ENCODE measurements around the gene GDA. TPM values are rescaled to one million over a fixed set of nuclear protein-coding genes. Genes with fewer than 3 reads are reported as not detected.

GDA gene
- total RNA-seq, 4 donors from 2014 or later = 1.2 to 89.9 (median 55.9) TPM

- no peak for TF ChIP-seq POLR2AphosphoS5 (IDR thresholded peaks at IDR 0.05)
- TF ChIP-seq EP300 (IDR thresholded peaks at IDR 0.05; ENCODE audit: low read depth) = no peak
- no peak for TF ChIP-seq POLR2A (IDR thresholded peaks at IDR 0.05)
- TF ChIP-seq CTCF (IDR thresholded peaks at IDR 0.05) = no peak
- in situ Hi-C loops (cut with MboI; ENCODE audit: low pct_ligation_motif_present in 1 of 4, low pct_unique_long_range_greater_than_20kb in 1 of 4, low sequenced_read_pairs in 3 of 4) = no loop called here
- no peak for DNase-seq
- Histone ChIP-seq H3K4me3 (no peak overlapping the region), H3K4me1 (peaks cover 0 to 10% (median 2%) of the 10 kb centered on the region in 4 donors), H3K9me3 (no peaks in the 10 kb centered on the region), H3K27ac (no peak overlapping the region), H3K36me3 (no peaks in the 10 kb centered on the region), H3K27me3 (no peaks in the 10 kb centered on the region)
- intact Hi-C loops (cut with DNase I; ENCODE audit: low total_unique reads) = no loop called here
- 93% methylated on average over 1 of the region's 1 CpG; no CpG with 5 or more reads in 1 of the 2 donors for WGBS, 2 donors (ENCODE audit: low coverage in 1 of 2)
Observed at GRCh38 chr9:72220589-72220988, 71.3 kb downstream of the GDA start.

DNA sequence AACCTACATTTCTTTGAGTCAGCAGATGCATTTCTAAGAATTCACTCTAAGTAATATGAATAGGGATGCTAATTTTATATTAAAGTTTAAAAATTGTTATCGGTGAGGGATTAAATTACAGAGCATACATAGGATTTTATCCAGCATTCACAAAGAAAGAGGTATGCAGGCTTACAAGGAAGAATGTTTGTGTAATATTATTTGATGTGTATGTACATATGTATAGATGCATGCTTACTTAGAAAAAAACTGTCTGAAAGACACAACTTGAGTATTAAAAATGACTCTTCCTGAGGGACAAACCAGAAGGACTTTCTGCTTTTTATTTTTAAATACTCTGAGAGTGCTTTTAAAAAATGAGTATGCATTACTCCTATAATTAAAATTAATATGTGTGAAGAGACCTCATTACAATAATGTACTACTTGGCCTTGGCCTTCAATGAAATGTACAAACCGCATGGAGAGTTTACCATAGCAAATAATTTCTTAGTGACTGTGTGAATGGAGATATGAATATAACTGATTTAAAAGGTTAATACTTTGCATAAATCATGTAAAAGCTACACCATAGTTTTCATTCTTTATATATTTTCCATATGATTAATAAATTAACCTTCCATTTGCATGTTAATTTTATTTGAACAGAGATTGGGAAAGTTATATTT is 77.0 kb downstream of the GDA start:
- 94% methylated on average over 2 of the region's 2 CpGs for WGBS, 2 donors (ENCODE audit: low coverage in 1 of 2)
- TF ChIP-seq POLR2A (IDR thresholded peaks at IDR 0.05) = no peak
- no peak for TF ChIP-seq POLR2AphosphoS5 (IDR thresholded peaks at IDR 0.05)
- no peak for TF ChIP-seq CTCF (IDR thresholded peaks at IDR 0.05)
- no peak for TF ChIP-seq EP300 (IDR thresholded peaks at IDR 0.05; ENCODE audit: low read depth)
- Histone ChIP-seq H3K4me3 (no peak overlapping the region), H3K27me3 (no peaks in the 10 kb centered on the region), H3K9me3 (no peaks in the 10 kb centered on the region), H3K4me1 (no peaks in the 10 kb centered on the region), H3K27ac (no peak overlapping the region), H3K36me3 (no peaks in the 10 kb centered on the region)
- intact Hi-C loops (cut with DNase I; ENCODE audit: low total_unique reads) (no loop called here), in situ Hi-C loops (cut with MboI; ENCODE audit: low pct_ligation_motif_present in 1 of 4, low pct_unique_long_range_greater_than_20kb in 1 of 4, low sequenced_read_pairs in 3 of 4) (no loop called here)
- no peak for DNase-seq

DNA sequence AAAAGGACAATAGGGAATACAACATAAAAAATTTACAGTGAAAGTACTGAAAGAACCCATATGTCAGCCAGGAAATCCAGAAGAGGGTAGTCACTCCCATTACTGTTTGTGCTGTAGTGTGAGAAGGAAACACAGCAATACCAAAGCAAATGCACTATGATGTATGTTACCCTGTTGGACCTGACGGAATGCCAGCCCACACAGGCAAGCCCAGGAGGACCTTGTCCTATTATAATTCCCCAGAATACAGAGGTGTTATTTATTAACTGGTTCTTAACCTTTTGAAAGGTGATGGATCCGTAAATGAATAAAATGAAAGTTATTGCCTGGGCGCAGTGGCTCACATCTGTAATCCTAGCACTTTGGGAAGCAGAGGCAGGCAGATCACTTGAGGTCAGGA is 79.0 kb downstream of the GDA start:
- no peak overlapping the region for H3K4me3 ChIP-seq
- 77 to 92% methylated on average over 3 of the region's 3 CpGs for WGBS, 2 donors (ENCODE audit: low coverage in 1 of 2)
- no peaks in the 10 kb centered on the region for H3K9me3 ChIP-seq
- no peak overlapping the region for H3K27ac ChIP-seq
- no peak for TF ChIP-seq EP300 (IDR thresholded peaks at IDR 0.05; ENCODE audit: low read depth)
- no peak for TF ChIP-seq POLR2A (IDR thresholded peaks at IDR 0.05)
- TF ChIP-seq POLR2AphosphoS5 (IDR thresholded peaks at IDR 0.05) = no peak
- no peak for TF ChIP-seq CTCF (IDR thresholded peaks at IDR 0.05)
- DNase-seq = no peak
- in situ Hi-C loops (cut with MboI; ENCODE audit: low pct_ligation_motif_present in 1 of 4, low pct_unique_long_range_greater_than_20kb in 1 of 4, low sequenced_read_pairs in 3 of 4) (no loop called here), intact Hi-C loops (cut with DNase I; ENCODE audit: low total_unique reads) (no loop called here)
- H3K36me3 ChIP-seq = no peaks in the 10 kb centered on the region
- no peaks in the 10 kb centered on the region for H3K27me3 ChIP-seq
- H3K4me1 ChIP-seq = no peaks in the 10 kb centered on the region

GRCh38 chr9:72232778-72233177 is 83.5 kb downstream of the GDA start:
- WGBS, 2 donors (ENCODE audit: low coverage in 1 of 2) = 69 to 80% methylated on average over 3 of the region's 3 CpGs
- TF ChIP-seq CTCF (IDR thresholded peaks at IDR 0.05) = no peak
- TF ChIP-seq EP300 (IDR thresholded peaks at IDR 0.05; ENCODE audit: low read depth) = no peak
- no peak for TF ChIP-seq POLR2AphosphoS5 (IDR thresholded peaks at IDR 0.05)
- TF ChIP-seq POLR2A (IDR thresholded peaks at IDR 0.05) = no peak
- Histone ChIP-seq H3K4me3 (no peak overlapping the region), H3K27ac (no peak overlapping the region), H3K9me3 (no peaks in the 10 kb centered on the region), H3K4me1 (no peaks in the 10 kb centered on the region), H3K27me3 (no peaks in the 10 kb centered on the region), H3K36me3 (no peaks in the 10 kb centered on the region)
- intact Hi-C loops (cut with DNase I; ENCODE audit: low total_unique reads) = no loop called here
- DNase-seq = no peak
- in situ Hi-C loops (cut with MboI; ENCODE audit: low pct_ligation_motif_present in 1 of 4, low pct_unique_long_range_greater_than_20kb in 1 of 4, low sequenced_read_pairs in 3 of 4) = no loop called here

Measured in transverse colon (tissue), 4 donors.